GM10248 (cell line): Measurements from ENCODE around the gene DDX50.

ENCODE experiments used
- CTCF ChIA-PET: fragments of 300-600 bp; sonication (Branson Sonifier 250); formaldehyde crosslinking; extraction: SDS; loops from one replicate; lab custom pipeline; 2021; ENCODE audit warnings: antibody characterized with exemption; lab: Yijun Ruan, JAX
- POLR2A ChIA-PET: fragments of 350-650 bp; sonication (Branson Sonifier 250); formaldehyde crosslinking; extraction: SDS; loops from one replicate; lab custom pipeline; 2020; ENCODE audit warnings: antibody characterized with exemption; lab: Yijun Ruan, JAX
- DNase-seq: peaks from one replicate; pipeline ENCODE4 v3.0.0; 2012; ENCODE audit errors: extremely low spot score
- CTCF ChIP-seq: IDR thresholded peaks from 2 replicates; pipeline ENCODE4 v1.5.1; 2012; ENCODE audit warnings: mild to moderate bottlenecking, low read depth; ENCODE audit errors: extremely low read depth, missing control alignments, control extremely low read depth

Gene DDX50

DNA sequence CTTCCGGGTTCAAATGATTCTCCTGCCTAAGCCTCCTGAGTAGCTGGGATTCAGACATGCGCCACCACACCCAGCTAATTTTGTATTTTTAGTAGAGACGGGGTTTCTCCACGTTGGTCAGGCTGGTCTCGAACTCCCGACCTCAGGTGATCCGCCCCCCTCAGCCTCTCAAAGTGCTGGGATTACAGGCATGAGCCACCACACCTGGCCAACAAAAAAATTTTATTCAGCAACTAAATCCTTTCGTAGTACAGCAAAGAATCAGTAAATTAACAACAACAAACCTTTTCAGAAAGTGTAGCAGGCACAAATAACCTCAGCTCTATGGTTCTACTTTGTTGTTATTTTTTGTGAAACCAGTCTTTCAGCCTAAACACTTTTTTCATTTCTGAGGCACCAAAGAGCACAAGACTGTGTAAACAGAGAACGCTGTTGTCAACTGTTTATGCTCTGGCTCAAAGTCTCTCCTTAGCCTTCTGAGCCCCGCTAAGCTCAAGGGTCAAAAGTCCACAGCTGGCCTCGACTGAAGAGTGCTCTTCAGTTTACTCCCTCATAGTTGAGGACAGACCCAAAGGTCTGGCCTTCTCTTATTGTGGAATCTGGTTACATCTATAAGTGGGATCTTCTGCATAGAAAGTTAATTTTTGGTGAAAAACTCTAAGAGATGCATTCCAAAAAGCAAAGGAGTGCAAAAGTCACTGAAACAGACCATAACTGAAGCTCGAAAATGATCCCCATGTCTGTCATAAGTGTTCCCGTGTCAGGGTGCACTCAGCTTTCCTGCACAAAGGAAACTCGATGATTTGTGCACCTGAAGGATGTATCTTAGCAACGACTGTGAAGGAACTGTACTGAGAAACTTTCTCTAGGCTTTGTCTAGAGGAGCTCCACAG lies 24.6 kb upstream of the DDX50 start:
- no peak for TF ChIP-seq CTCF
- CTCF ChIA-PET, result interaction anchor here (1.7 kb wide), 1 partner anchor 14 kb away, joined by 5 read pairs; no protein-coding TSS in a partner anchor
- DNase-seq, result no peak
- POLR2A ChIA-PET, result no interaction called here

GRCh38 chr10:68877482-68878110 lies 23.5 kb upstream of the DDX50 start:
- POLR2A ChIA-PET, result no interaction called here
- DNase-seq, result no peak
- TF ChIP-seq CTCF, result no peak
- CTCF ChIA-PET, result interaction anchor here (1.7 to 2.3 kb wide), 2 partner anchors 12 kb away, joined by 5 to 10 read pairs; no protein-coding TSS in a partner anchor

DNA sequence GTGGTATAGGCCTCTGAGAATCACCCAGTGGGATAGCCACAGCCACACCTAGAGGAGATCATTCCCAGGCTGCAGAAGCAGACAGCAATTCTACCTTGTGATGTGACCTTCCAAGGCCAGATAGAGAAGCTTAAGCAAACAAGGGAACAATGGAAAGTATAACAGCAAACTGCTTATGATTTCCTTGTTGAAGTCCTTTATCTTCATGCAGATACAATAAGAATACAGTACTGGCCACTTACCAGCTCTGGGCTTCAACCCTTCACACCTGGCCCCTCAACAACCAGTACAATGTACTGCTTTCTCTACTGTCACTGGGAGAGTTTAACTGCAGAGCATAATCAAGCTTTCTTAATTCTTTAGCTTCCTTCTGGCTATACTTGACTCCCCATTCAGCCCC lies 22.6 kb upstream of the DDX50 start:
- ChIA-PET CTCF (interaction anchor here (2.3 kb wide), 1 partner anchor 11 kb away, joined by 10 read pairs; no protein-coding TSS in a partner anchor), POLR2A (no interaction called here)
- TF ChIP-seq CTCF, result no peak
- no peak for DNase-seq

DNA sequence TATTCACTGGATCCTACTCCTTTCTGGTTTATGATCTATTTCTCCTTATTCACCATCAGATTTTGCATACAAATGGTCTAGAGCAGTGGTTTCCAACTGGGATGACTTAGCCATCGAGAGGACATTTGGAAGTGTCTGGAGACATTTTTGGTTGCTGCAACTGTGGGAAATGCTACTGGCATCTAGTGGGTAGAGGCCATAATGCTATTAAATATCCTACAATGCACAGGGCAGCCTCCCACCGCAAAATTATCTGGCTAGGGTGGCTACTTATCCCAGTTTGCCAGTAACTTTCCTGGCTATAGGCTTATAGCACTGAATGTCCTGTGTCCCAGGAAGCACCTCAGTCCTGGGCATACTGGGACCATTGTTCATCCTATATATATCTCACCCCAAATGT lies 21.5 kb upstream of the DDX50 start:
- CTCF ChIA-PET, result interaction anchor here (1.3 to 2.3 kb wide), 2 partner anchors 10 to 16 kb away, joined by 3 to 10 read pairs; no protein-coding TSS in a partner anchor

DNA sequence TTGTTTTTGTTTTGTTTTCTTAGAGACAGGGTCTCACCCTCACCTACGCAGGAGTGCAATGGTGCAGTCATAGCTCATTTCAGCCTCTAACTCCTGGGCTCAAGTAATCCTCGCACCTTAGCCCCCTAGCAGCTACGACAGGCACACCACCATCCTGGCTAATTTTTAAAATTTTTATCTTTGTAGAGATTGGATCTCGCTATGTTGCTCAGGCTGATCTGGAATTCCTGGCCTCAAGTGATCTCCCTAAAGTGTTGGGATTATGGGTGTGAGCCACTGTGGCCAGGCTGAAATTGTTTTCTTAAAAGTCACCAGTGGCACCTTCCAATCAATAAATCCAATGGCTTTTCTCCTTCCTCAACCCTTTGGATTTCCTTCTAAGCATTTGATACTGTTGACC lies 20.9 kb upstream of the DDX50 start:
- POLR2A ChIA-PET, result no interaction called here
- DNase-seq, result no peak
- TF ChIP-seq CTCF, result no peak
- CTCF ChIA-PET, result interaction anchor here (1.0 to 2.3 kb wide), 3 partner anchors 9 to 15 kb away, joined by 3 to 10 read pairs (median 3); no protein-coding TSS in a partner anchor

More for the DNA sequence above, 21.5 kb upstream of the DDX50 start:
- POLR2A ChIA-PET, result no interaction called here
- no peak for DNase-seq
- no peak for TF ChIP-seq CTCF

- POLR2A ChIA-PET, result interaction anchor here (0.6 kb wide), 1 partner anchor 793 kb away, joined by 8 read pairs; no protein-coding TSS in a partner anchor
- CTCF ChIA-PET, result interaction anchor here (0.7 to 1.5 kb wide), 6 partner anchors 15 to 739 kb away, joined by 3 to 8 read pairs (median 3); partner anchors contain the start of gene RUFY2
- no peak for TF ChIP-seq CTCF
- DNase-seq, result no peak
Observed at GRCh38 chr10:68895041-68895440, 6.1 kb upstream of the DDX50 start.
